ENCODE results near the gene GOLGA8K. TPM values are rescaled to one million over a fixed set of nuclear protein-coding genes. Genes with fewer than 3 reads are reported as not detected.
"Not testable (repeated sequence)": the region's sequence is repeated elsewhere in the genome, so short reads cannot be mapped to it uniquely, and the experiment has no call there.

Gene GOLGA8K
- total RNA-seq, 1 experiment from 2014 or later = 0.85 TPM

- not testable (repeated sequence) for H2BK5ac ChIP-seq (ENCODE audit: insufficient read length, low read length); H3K56ac ChIP-seq (ENCODE audit: insufficient read length, low read depth, low read length); H3K27ac ChIP-seq (ENCODE audit: insufficient read length, low read depth, low read length); H2AFZ ChIP-seq (ENCODE audit: low read length); H3K27ac Mint-ChIP-seq; H3K4me2 ChIP-seq (ENCODE audit: insufficient read depth, insufficient read length, low read length); H3K23ac ChIP-seq (ENCODE audit: insufficient read length, low read depth, low read length); H2BK15ac ChIP-seq (ENCODE audit: low read depth, low read length); H3K27me3 Mint-ChIP-seq (ENCODE audit: low read depth); H2BK12ac ChIP-seq (ENCODE audit: insufficient read length, low read depth, low read length); DNase-seq; H3K4me1 ChIP-seq (ENCODE audit: insufficient read depth, low read length); H3K36me3 Mint-ChIP-seq (ENCODE audit: insufficient read depth in 1 of 3, low read depth in 3 of 3); H3K79me2 ChIP-seq (ENCODE audit: insufficient read depth, low read length); H3K4me3 Mint-ChIP-seq; H4K20me1 ChIP-seq (ENCODE audit: control insufficient read depth, insufficient read depth, insufficient read length); H3K9me3 ChIP-seq (ENCODE audit: control insufficient read depth, low read depth, low read length); H3K18ac ChIP-seq (ENCODE audit: insufficient read length, low read depth, low read length); H3K9me3 Mint-ChIP-seq; H4K91ac ChIP-seq (ENCODE audit: insufficient read length, low read depth, low read length); H3K4ac ChIP-seq (ENCODE audit: low read depth, low read length); H3K4me1 Mint-ChIP-seq; H3K27me3 ChIP-seq (ENCODE audit: insufficient read depth, low read length); H2BK120ac ChIP-seq (ENCODE audit: low read depth, low read length, poor library complexity, severe bottlenecking); H3T11ph ChIP-seq (ENCODE audit: low read length); H3K14ac ChIP-seq (ENCODE audit: insufficient read depth, low read length); H4K5ac ChIP-seq (ENCODE audit: insufficient read length, low read depth, low read length); H3K9ac ChIP-seq (ENCODE audit: extremely low read depth, insufficient read length, low read length); H2BK20ac ChIP-seq (ENCODE audit: low read depth, low read length, poor library complexity, severe bottlenecking); H2AK5ac ChIP-seq (ENCODE audit: insufficient read length, low read length); H3K79me1 ChIP-seq (ENCODE audit: insufficient read depth, low read depth, low read length, poor library complexity, severe bottlenecking); H3K23me2 ChIP-seq (ENCODE audit: insufficient read length, low read depth, low read length, poor library complexity, severe bottlenecking); H4K8ac ChIP-seq (replicated peaks; ENCODE audit: insufficient read length, low read depth, low read length)
- WGBS (ENCODE audit: extremely low coverage, insufficient read length, low lambda C conversion rate) = no CpG with 5 or more reads among the region's 4 CpGs
These were observed 24.5 kb upstream of the GOLGA8K start for GRCh38 chr15:32427635-32428034.

DNA sequence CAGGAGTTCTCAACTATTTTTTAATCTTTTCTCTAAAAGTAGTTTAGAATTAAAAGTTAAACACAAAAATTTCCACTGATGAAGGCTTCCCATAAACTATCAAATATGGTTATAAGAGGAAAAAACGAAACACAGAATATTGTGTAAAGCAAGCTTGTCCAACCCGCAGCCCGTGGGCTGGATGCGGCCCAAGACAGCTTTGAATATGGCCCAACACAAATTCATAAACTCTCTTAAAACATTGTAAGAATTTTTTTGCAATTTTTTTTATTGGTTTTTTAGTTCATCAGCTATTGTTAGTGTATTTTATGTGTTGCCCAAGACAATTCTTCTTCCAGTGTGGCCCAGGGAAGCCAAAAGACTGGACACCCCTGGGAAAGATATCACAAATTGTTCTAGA, 23.4 kb upstream of the GOLGA8K start:
- not testable (repeated sequence) for H3K79me2 ChIP-seq (ENCODE audit: insufficient read depth, low read length); H3K27ac ChIP-seq (ENCODE audit: insufficient read length, low read depth, low read length); H2AFZ ChIP-seq (ENCODE audit: low read length); H4K91ac ChIP-seq (ENCODE audit: insufficient read length, low read depth, low read length); H3K23me2 ChIP-seq (ENCODE audit: insufficient read length, low read depth, low read length, poor library complexity, severe bottlenecking); H3K27me3 ChIP-seq (ENCODE audit: insufficient read depth, low read length); H3K36me3 Mint-ChIP-seq (ENCODE audit: insufficient read depth in 1 of 3, low read depth in 3 of 3); DNase-seq; H3T11ph ChIP-seq (ENCODE audit: low read length); H3K79me1 ChIP-seq (ENCODE audit: insufficient read depth, low read depth, low read length, poor library complexity, severe bottlenecking); H2BK20ac ChIP-seq (ENCODE audit: low read depth, low read length, poor library complexity, severe bottlenecking); H2BK120ac ChIP-seq (ENCODE audit: low read depth, low read length, poor library complexity, severe bottlenecking); H4K5ac ChIP-seq (ENCODE audit: insufficient read length, low read depth, low read length); H2BK5ac ChIP-seq (ENCODE audit: insufficient read length, low read length); H3K18ac ChIP-seq (ENCODE audit: insufficient read length, low read depth, low read length); H3K9me3 ChIP-seq (ENCODE audit: control insufficient read depth, low read depth, low read length); H3K9me3 Mint-ChIP-seq; H4K8ac ChIP-seq (replicated peaks; ENCODE audit: insufficient read length, low read depth, low read length); H3K4me1 ChIP-seq (ENCODE audit: insufficient read depth, low read length); H3K27ac Mint-ChIP-seq; H3K4me2 ChIP-seq (ENCODE audit: insufficient read depth, insufficient read length, low read length); H2BK15ac ChIP-seq (ENCODE audit: low read depth, low read length); H2AK5ac ChIP-seq (ENCODE audit: insufficient read length, low read length); H3K23ac ChIP-seq (ENCODE audit: insufficient read length, low read depth, low read length); H4K20me1 ChIP-seq (ENCODE audit: control insufficient read depth, insufficient read depth, insufficient read length); H3K4me1 Mint-ChIP-seq; H3K9ac ChIP-seq (ENCODE audit: extremely low read depth, insufficient read length, low read length); H3K27me3 Mint-ChIP-seq (ENCODE audit: low read depth); H3K14ac ChIP-seq (ENCODE audit: insufficient read depth, low read length); H3K4me3 Mint-ChIP-seq; H3K4ac ChIP-seq (ENCODE audit: low read depth, low read length); H2BK12ac ChIP-seq (ENCODE audit: insufficient read length, low read depth, low read length); H3K56ac ChIP-seq (ENCODE audit: insufficient read length, low read depth, low read length)
- no CpG with 5 or more reads among the region's 4 CpGs for WGBS (ENCODE audit: extremely low coverage, insufficient read length, low lambda C conversion rate)
